Epithelial cell of esophagus (primary cell): ENCODE measurements around the gene CLDN6.

Experiments used
- DNase-seq: peaks from one replicate; pipeline ENCODE4 v3.0.0; 2010; ENCODE audit warnings: low read depth
- H3K4me3 ChIP-seq: 2 replicates; pipeline ENCODE4 v1.5.1; 2011; ENCODE audit warnings: mild to moderate bottlenecking, low read length, control low read depth
- CTCF ChIP-seq: IDR thresholded peaks from 2 replicates; pipeline ENCODE4 v1.5.1; 2011; ENCODE audit warnings: low read depth, mild to moderate bottlenecking, low read length, control low read depth, inconsistent platforms; ENCODE audit not compliant: insufficient read depth; ENCODE audit errors: missing control alignments

Gene CLDN6

GRCh38 chr16:3030222-3031212 is 12.5 kb upstream of the CLDN6 start:
- TF ChIP-seq CTCF, result no peak
- H3K4me3 ChIP-seq, result no peak overlapping the region
- DNase-seq, result no peak

GRCh38 chr16:3029491-3030221 is 11.7 kb upstream of the CLDN6 start:
- no peak for TF ChIP-seq CTCF
- H3K4me3 ChIP-seq, result no peak overlapping the region
- DNase-seq, result peak; percentile 60

- no peak overlapping the region for H3K4me3 ChIP-seq
- no peak for DNase-seq
- TF ChIP-seq CTCF, result no peak
Observed at GRCh38 chr16:3028716-3029319, 10.8 kb upstream of the CLDN6 start.

- H3K4me3 ChIP-seq, result no peak overlapping the region
- TF ChIP-seq CTCF, result peak; percentile 75
- peak; percentile 91 for DNase-seq
Observed at GRCh38 chr16:3027983-3028715, 10.2 kb upstream of the CLDN6 start.

GRCh38 chr16:3027489-3027795 is 9.5 kb upstream of the CLDN6 start:
- no peak for TF ChIP-seq CTCF
- no peak for DNase-seq
- H3K4me3 ChIP-seq, result no peak overlapping the region

- no peak for TF ChIP-seq CTCF
- DNase-seq, result no peak
- no peak overlapping the region for H3K4me3 ChIP-seq
Observed at GRCh38 chr16:3026609-3027488, 8.9 kb upstream of the CLDN6 start.
